HepG2 (cell line): ENCODE results near the gene ZNF227.
"Not testable (repeated sequence)": the region's sequence is repeated elsewhere in the genome, so short reads cannot be mapped to it uniquely, and the experiment has no call there.

Source experiments
- MXI1 ChIP-seq: IDR thresholded peaks from 3 replicates; pipeline ENCODE4 v1.6.1; 2012; ENCODE audit warnings: low read depth, low read length, inconsistent platforms, borderline replicate concordance
- PCBP1 ChIP-seq: fragments of 200-400 bp; formaldehyde crosslinking; IDR thresholded peaks from 2 replicates; pipeline ENCODE4 v1.6.1; 2017; ENCODE audit warnings: mild to moderate bottlenecking, low read depth, low read length, borderline replicate concordance
- POLR2A ChIP-seq, 2 experiments: IDR thresholded peaks; 2 replicates each; pipeline ENCODE4 v1.6.1; 2011; ENCODE audit warnings: low read depth in 2 of 2, low read length in 2 of 2, mild to moderate bottlenecking in 1 of 2, moderate library complexity in 1 of 2; ENCODE audit not compliant: insufficient read depth in 1 of 2
- SIN3A ChIP-seq: IDR thresholded peaks from 2 replicates; pipeline ENCODE4 v1.6.1; 2011; ENCODE audit warnings: low read depth, mild to moderate bottlenecking, control low read depth, low read length, borderline replicate concordance
- ZNF550 ChIP-seq: sonication (generic); formaldehyde crosslinking; IDR thresholded peaks from 2 replicates; pipeline ENCODE4 v1.4.0; 2020; ENCODE audit warnings: mild to moderate bottlenecking, missing genetic modification reagents, borderline replicate concordance

DNA sequence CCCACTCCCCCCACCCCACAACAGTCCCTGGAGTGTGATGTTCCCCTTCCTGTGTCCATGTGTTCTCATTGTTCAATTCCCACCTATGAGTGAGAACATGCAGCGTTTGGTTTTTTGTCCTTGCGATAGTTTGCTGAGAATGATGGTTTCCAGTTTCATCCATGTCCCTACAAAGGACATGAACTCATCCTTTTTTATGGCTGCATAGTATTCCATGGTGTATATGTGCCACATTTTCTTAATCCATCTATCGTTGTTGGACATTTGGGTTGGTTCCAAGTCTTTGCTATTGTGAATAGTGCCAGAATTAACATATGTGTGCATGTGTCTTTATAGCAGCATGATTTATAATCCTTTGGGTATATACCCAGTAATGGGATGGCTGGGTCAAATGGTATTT is 7.6 kb downstream of the ZNF227 start:
- not testable (repeated sequence) for TF ChIP-seq PCBP1; POLR2A (IDR thresholded peaks at IDR 0.05; ENCODE audit: insufficient read depth in 1 of 2, low read depth in 2 of 2, low read length in 2 of 2); SIN3A; MXI1; ZNF550 (CRISPR knock-in tag)
